MCF 10A (cell line): ENCODE measurements around the gene DLK1. TPM values are rescaled to one million over a fixed set of nuclear protein-coding genes. Genes with fewer than 3 reads are reported as not detected.

Experiments used
- BruUV-seq: library from RNA; stranded (reverse); fragments of 400-500 nt; replicated peaks from 2 replicates; lab custom pipeline; 2021; lab: Mats Ljungman, UMichigan
- CTCF ChIA-PET: fragments of 300-600 bp; sonication (Branson Sonifier 250); formaldehyde crosslinking; extraction: SDS; loops from one replicate; lab custom pipeline; 2021; ENCODE audit warnings: antibody characterized with exemption, inconsistent platforms; lab: Yijun Ruan, JAX
- POLR2A ChIA-PET: fragments of 300-600, 350-650 bp; sonication (Branson Sonifier 250); formaldehyde crosslinking; extraction: SDS; loops from one replicate; lab custom pipeline; 2020; ENCODE audit warnings: antibody characterized with exemption, inconsistent platforms; lab: Yijun Ruan, JAX
- DNase-seq: peaks from one replicate; pipeline ENCODE4 v3.0.0-alpha.2; 2018; ENCODE audit not compliant: unreplicated experiment
- H3K27ac Mint-ChIP-seq: one replicate; pipeline ENCODE4 v1.8.0; 2022; ENCODE audit warnings: mild to moderate bottlenecking, low read depth, mixed read lengths; ENCODE audit not compliant: unreplicated experiment
- H3K27me3 Mint-ChIP-seq: one replicate; pipeline ENCODE4 v1.8.0; 2022; ENCODE audit warnings: mixed read lengths; ENCODE audit not compliant: insufficient read depth, unreplicated experiment
- H3K36me3 Mint-ChIP-seq: one replicate; pipeline ENCODE4 v1.8.0; 2022; ENCODE audit warnings: mild to moderate bottlenecking, moderate library complexity, mixed read lengths; ENCODE audit not compliant: insufficient read depth, unreplicated experiment
- H3K4me1 Mint-ChIP-seq: one replicate; pipeline ENCODE4 v1.8.0; 2022; ENCODE audit warnings: mixed read lengths; ENCODE audit not compliant: insufficient read depth, unreplicated experiment
- H3K4me3 Mint-ChIP-seq: one replicate; pipeline ENCODE4 v1.8.0; 2022; ENCODE audit warnings: mild to moderate bottlenecking, moderate library complexity, mixed read lengths; ENCODE audit not compliant: unreplicated experiment
- H3K9me3 Mint-ChIP-seq: one replicate; pipeline ENCODE4 v1.8.0; 2022; ENCODE audit warnings: mixed read lengths; ENCODE audit not compliant: unreplicated experiment
- intact Hi-C: fragments of 100-400 bp; cut with micrococcal nuclease; formaldehyde crosslinking; loops from 2 replicates; pipeline ENCODE4 v1.14.1; 2022
- total RNA-seq: library from RNA; stranded (reverse); gene quantifications from 2 replicates; pipeline ENCODE4 v1.2.3, GENCODE V29; 2022
- TF ChIP-seq, protein P1 (sequence below): fragments of 200-600 bp; IDR thresholded peaks from one replicate; pipeline ENCODE4 v1.8.0; 2022; ENCODE audit warnings: antibody characterized with exemption, mild to moderate bottlenecking; ENCODE audit not compliant: unreplicated experiment

Gene DLK1
- total RNA-seq, 1 experiment from 2014 or later: not detected

DNA sequence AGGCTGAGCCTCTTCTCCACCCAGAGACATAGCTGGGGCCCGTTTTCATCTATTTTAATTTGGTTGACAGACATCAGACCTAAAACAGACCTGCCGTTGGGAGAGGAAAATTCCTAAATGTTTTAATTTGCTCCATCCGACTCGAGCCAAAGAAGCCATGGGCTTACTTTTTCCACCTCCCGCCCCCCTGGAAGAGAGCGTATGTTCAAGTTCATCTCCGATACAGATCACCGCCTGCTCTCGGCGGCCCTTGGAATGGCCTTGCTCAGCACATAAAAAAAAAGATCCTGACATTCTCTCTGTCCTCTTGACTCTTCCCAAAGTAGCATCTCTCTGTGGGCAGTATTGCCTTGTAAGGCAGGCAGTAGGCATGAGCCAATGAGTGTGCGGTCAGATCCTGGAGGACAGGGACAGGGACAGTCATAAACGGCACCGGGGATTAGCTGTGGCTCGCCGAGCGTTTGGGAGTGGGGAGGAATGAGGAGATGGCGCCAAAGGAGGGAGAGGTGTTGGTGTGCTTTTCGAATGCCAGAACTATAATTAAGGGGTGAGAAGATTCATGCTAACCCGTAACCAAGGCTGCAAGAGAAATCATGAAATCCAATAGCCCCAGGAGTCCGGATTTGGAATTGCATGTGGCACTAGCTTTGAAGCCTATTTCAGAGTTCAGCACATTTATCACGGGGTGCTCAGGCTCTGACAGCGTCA is 51.3 kb downstream of the DLK1 start:
- ChIA-PET POLR2A (interaction anchor here (0.6 kb wide), 1 partner anchor 641 kb away, joined by 4 read pairs; no protein-coding TSS in a partner anchor), CTCF (interaction anchor here (0.7 kb wide), 1 partner anchor 496 kb away, joined by 3 read pairs; no protein-coding TSS in a partner anchor)
- Mint-ChIP-seq H3K4me3 (no peak overlapping the region), H3K36me3 (no peaks in the 10 kb centered on the region), H3K4me1 (no peaks in the 10 kb centered on the region), H3K27me3 (peaks cover 27% of the 10 kb centered on the region), H3K27ac (no peak overlapping the region), H3K9me3 (no peaks in the 10 kb centered on the region)
- TF ChIP-seq, protein P1, sequence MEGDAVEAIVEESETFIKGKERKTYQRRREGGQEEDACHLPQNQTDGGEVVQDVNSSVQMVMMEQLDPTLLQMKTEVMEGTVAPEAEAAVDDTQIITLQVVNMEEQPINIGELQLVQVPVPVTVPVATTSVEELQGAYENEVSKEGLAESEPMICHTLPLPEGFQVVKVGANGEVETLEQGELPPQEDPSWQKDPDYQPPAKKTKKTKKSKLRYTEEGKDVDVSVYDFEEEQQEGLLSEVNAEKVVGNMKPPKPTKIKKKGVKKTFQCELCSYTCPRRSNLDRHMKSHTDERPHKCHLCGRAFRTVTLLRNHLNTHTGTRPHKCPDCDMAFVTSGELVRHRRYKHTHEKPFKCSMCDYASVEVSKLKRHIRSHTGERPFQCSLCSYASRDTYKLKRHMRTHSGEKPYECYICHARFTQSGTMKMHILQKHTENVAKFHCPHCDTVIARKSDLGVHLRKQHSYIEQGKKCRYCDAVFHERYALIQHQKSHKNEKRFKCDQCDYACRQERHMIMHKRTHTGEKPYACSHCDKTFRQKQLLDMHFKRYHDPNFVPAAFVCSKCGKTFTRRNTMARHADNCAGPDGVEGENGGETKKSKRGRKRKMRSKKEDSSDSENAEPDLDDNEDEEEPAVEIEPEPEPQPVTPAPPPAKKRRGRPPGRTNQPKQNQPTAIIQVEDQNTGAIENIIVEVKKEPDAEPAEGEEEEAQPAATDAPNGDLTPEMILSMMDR: no peak
- intact Hi-C loops: no loop called here
- no peak for DNase-seq
- no TSS peak for BruUV-seq

GRCh38 chr14:100778526-100778882 is 51.8 kb downstream of the DLK1 start:
- H3K36me3 Mint-ChIP-seq: no peaks in the 10 kb centered on the region
- H3K9me3 Mint-ChIP-seq: no peaks in the 10 kb centered on the region
- H3K4me3 Mint-ChIP-seq: no peak overlapping the region
- no TSS peak for BruUV-seq
- no peak overlapping the region for H3K27ac Mint-ChIP-seq
- POLR2A ChIA-PET: no interaction called here
- CTCF ChIA-PET: no interaction called here
- no peaks in the 10 kb centered on the region for H3K4me1 Mint-ChIP-seq
- no peak for DNase-seq
- intact Hi-C loops: no loop called here
- TF ChIP-seq, protein P1: no peak
- peaks cover 27% of the 10 kb centered on the region for H3K27me3 Mint-ChIP-seq

DNA sequence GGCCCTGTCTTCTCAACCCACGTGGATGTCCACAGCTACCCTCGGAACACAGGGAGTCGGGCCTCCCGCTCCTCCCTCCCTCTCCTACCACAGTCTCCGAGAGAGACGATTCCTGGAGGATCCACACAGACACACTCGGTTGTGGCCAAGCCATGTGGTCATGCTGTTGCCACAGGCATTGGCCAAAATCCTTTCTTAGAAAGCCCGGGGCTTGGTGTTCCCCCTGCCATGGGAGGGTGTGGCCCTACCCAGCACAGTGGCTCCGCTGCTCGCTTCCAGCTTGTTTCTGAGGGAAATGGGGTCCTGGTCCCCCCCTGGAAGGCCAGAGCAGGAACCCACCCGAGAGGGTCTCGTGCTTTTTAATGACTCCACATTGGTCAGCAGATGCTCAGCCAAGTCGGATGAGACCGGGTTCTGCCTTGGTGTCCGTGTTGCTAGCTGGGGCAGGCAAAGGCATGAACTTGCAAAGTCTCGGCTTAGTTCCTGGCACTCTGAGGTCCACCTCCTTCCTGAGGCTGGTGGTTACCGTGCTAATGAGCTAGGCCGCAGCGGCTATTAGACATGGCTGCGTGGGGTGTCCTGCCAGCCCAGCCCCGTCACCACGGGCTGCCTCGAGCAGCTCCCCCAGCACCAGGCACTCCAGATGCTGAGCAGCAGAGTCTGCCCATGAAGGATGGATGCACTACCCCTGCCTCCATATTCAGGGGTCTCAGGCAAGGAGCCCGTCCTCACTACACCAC is 52.4 kb downstream of the DLK1 start:
- Mint-ChIP-seq H3K9me3 (no peaks in the 10 kb centered on the region), H3K4me3 (no peak overlapping the region), H3K4me1 (no peaks in the 10 kb centered on the region), H3K36me3 (no peaks in the 10 kb centered on the region), H3K27me3 (peaks cover 27% of the 10 kb centered on the region), H3K27ac (no peak overlapping the region)
- POLR2A ChIA-PET: no interaction called here
- CTCF ChIA-PET: no interaction called here
- TF ChIP-seq, protein P1: no peak
- BruUV-seq: no TSS peak
- DNase-seq: no peak
- intact Hi-C loops: no loop called here

DNA sequence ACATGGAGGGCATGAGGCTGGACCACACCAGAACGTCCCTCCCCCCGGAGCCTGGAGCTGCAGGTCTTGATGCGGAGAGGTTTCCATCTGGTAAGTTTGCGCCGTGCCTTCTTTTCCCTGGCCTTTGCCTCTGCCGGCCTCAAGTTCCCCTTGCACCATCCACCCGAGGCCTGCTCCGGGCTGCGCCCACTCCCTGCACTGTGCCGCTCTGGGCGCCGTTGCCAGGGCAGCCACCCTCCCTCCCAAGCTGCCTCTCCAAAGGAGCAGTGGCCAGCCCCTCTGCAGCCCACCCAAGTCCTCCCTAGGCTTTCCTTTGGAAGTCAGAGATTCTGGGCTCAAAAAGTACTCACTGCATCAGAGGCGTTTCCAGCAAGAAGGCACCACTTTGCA is 53.0 kb downstream of the DLK1 start:
- intact Hi-C loops: no loop called here
- TF ChIP-seq, protein P1: no peak
- Mint-ChIP-seq H3K27ac (no peak overlapping the region), H3K4me3 (no peak overlapping the region), H3K36me3 (no peaks in the 10 kb centered on the region), H3K4me1 (no peaks in the 10 kb centered on the region), H3K9me3 (no peaks in the 10 kb centered on the region), H3K27me3 (peaks cover 24% of the 10 kb centered on the region)
- no peak for DNase-seq
- ChIA-PET POLR2A (no interaction called here), CTCF (no interaction called here)
- BruUV-seq: no TSS peak
